NCI-H128 (cell line): ENCODE results near the gene GP1BB.
"Not testable (repeated sequence)": the region's sequence is repeated elsewhere in the genome, so short reads cannot be mapped to it uniquely, and the experiment has no call there.

Experiments
- DNase-seq: peaks from one replicate; lab custom pipeline; 2025; ENCODE audit not compliant: unreplicated experiment; lab: John Stamatoyannopoulos, UW

GP1BB gene

DNA sequence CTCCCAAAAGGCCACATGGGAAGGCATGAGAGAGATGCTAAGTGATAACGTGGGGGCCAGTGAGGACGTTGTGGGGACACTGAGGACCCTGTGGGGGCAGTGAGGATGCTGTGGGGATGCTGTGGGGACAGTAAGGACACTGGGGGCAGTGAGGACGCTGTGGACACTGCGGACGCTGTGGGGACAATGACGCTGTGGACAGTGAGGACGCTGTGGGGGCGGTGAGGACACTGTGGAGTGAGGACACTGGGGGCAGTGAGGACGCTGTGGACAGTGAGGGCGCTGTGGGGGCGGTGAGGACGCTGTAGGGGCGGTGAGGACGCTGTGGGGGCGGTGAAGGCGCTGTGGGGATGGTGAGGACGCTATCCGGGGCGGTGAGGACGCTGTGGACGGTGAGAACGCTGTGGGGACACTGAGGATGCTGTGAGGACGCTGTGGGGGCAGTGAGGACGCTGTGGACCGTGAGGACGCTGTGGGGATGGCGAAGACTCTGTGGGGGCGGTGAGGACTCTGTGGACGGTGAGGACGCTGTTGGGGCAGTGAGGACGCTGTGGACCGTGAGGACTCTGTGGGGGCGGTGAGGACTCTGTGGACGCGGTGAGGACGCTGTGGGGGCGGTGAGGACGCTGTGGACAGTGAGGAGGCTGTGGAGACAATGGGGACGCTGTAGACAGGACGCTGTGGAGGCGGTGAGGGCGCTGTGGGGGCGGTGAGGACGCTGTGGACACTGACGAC is 1.8 kb downstream of the GP1BB start:
- DNase-seq = no peak

DNA sequence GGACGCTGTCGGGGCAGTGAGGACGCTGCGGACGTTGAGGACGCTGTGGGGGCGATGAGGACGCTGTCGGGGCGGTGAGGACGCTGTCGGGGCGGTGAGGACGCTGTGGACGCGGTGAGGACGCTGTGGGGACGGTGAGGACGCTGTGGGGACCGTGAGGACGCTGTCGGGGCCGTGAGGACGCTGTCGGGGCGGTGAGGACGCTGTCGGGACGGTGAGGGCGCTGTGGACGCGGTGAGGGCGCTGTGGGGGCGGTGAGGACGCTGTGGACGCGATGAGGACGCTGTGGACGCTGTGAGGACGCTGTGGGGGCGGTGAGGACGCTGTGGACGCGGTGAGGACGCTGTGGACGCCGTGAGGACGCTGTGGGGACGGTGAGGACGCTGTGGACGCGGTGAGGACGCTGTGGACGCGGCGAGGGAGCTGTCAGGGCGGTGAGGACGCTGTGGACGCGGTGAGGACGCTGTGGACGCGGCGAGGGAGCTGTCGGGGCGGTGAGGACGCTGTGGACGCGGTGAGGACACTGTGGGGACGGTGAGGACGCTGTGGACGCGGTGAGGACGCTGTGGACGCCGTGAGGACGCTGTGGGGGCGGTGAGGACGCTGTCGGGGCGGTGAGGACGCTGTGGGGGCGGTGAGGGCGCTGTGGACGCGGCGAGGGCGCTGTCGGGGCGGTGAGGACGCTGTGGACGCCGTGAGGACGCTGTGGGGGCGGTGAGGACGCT is 2.9 kb downstream of the GP1BB start:
- not testable (repeated sequence) for DNase-seq

DNA sequence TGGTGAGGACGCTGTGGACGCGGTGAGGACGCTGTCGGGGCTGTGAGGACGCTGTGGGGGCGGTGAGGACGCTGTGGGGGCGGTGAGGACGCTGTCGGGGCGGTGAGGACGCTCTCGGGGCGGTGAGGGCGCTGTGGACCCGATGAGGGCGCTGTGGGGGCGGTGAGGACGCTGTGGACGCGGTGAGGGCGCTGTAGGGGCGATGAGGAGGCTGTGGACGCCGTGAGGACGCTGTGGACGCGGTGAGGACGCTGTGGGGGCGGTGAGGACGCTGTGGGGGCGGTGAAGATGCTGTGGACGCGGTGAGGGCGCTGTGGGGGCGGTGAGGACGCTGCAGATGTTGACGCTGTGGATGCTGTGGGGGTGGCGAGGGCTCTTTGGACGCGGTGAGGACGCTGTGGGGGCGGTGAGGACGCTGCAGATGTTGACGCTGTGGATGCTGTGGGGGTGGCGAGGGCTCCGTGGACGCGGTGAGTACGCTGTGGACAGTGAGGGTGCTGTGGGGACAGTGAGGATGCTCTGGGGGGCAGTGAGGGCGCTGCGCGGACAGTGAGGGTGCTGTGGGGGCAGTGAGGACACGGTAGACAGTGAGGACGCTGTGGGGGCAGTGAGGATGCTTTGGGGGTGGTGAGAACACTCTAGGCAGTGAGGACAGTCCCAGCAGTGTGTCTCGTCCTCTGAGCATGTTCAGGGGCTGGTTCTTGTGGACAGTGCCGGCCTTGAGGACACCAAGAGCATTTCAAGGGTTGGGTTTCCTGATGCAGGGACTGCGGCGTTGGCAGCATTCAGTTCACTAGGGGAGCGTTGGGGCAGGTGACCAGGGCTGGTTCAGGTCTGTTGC is 4.2 kb downstream of the GP1BB start:
- DNase-seq = no peak

GRCh38 chr22:19728271-19728670 is 4.9 kb downstream of the GP1BB start:
- DNase-seq = no peak

DNA sequence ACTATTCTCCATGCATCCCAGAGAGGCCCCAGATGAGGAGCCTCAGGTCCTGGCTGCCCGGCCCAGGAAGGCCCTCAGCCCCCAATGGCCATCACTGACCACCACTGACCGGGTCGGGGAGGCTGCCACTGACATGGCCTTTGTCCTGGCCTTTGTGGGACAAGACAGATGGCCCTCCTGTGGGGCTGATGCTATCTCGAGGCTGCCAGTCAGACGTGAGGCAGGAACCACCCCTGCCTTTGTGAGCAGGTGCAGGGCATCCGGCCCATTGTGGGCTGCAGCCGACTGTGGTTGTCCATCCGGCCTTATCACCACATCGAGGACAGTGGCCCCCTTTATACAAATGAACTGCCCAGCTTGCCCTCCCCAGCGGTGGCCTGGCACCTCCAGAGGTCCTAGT is 5.5 kb downstream of the GP1BB start:
- DNase-seq = no peak

DNA sequence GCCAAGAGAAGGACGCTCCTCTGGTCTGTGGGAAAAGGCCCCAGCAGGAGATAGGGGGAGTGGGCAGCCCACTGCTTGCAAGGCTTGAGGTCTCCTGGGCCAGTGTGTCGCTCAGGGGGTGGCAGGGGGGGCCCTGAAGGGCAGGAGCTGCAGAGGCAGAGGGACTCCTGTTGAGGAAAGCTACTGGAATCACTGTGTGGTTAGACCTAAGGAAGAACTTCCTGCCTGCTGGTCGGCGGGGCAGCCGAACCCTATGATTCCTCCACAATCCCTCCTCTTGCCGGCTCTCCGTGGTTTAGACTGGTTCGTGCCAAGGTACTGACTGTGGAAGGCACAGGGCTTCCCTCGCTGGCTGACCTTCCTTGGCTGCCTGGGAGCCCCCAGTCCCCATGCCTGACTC is 6.2 kb downstream of the GP1BB start:
- no peak for DNase-seq

- no peak for DNase-seq
Measured at GRCh38 chr22:19730198-19730597, 6.9 kb downstream of the GP1BB start.

- DNase-seq = peak; percentile 60
Measured at GRCh38 chr22:19730655-19731360, 7.5 kb downstream of the GP1BB start.

DNA sequence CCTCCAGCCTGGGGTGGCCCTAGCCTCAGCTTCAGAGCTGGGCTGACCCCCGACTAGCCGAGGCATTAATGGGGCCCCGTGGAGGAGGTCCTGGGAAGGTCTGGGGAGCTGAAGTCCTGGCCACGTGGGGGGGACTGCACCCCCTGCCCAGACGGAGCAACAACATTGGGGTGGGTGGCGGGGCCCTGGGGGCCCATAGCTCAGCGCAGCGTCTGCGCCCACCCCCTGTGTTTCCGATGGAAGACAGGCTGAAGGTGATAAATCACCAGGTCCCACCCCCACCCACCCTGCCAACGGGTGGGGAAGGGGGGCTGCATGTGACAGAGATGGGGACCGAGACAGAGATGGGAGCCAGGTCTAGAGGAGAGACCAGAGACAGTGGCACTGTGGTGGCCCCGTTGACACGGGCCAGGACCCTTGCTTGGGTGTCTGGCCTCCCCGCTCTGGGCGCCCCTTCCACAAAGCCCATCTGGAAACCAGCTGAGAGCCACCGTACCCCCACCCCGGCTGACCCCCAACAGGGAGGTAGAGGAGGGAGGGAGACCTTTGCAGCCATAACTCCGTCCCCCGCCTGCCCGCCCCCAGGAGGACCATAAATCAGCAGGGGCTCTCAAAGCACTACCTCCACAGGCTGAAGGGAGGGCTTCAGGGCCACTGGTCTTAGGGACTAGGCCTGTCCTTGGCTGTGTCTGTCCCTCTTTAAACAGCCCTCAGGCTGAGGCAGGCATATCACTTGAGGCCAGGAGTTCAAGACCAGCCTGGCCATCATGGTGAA is 8.2 kb downstream of the GP1BB start:
- DNase-seq = no peak

DNA sequence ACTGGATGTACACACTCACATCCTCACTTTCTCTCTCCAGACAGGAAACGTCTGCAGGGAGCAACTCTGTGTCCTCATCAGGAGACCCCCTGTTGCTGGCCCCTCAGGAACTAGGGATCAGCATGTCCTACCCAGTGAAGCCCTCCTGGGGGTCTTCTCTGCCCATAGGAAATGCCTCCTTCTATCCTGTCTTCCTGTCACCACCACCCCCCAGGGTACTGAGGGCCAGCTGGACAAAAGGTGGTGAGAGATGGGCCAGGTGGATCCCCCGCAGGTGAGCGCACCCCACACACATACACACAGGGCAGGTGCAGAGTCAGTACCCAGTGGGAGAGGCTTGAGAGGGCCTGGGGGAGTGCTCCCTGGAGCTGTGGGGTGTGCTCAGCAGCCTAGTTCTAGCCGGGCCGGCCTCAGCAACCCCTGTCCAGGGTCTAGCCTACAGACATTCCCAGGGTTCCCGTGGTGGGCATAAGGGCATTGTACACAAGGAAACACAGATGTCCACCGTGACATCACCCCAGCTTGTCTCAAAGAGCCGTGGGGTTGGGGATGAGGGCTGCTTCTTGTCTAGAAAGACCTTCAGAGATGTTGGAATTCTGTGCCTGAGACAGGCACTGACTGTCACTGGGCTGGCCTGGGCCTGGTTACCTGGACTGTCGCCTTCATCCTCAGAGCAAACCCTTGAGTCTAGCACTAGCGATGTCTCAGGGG is 9.2 kb downstream of the GP1BB start:
- DNase-seq = no peak

GRCh38 chr22:19733755-19734154 is 10.4 kb downstream of the GP1BB start:
- DNase-seq = no peak

- no peak for DNase-seq
Measured at GRCh38 chr22:19734163-19734562, 10.8 kb downstream of the GP1BB start.

DNA sequence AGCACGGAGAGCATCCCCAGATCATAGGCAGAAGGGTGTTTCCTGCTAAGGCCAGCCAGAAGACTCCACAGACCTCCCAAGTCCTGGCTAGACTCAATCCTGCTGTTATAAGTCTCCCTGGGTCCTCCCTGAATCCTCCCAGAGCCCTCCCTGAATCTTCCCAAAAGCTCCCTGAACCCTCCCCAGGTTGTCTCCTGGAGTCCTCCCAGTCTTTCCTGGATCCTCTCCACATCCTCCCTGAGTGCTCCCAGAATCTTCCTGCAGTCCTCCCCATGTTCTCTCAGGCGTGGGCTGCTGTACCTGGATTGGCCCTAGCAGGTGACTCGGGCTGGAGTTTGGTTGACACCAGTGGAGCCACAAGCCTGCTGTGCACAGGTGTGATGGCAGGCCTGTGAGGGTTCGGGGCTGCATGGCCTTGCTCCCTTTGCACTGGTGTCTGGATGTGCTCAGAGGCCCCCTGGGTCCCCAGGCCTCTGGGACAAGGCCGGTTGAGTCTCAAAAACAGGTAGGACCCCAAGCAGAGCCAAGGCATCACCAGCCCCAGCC is 11.6 kb downstream of the GP1BB start:
- DNase-seq = no peak

DNA sequence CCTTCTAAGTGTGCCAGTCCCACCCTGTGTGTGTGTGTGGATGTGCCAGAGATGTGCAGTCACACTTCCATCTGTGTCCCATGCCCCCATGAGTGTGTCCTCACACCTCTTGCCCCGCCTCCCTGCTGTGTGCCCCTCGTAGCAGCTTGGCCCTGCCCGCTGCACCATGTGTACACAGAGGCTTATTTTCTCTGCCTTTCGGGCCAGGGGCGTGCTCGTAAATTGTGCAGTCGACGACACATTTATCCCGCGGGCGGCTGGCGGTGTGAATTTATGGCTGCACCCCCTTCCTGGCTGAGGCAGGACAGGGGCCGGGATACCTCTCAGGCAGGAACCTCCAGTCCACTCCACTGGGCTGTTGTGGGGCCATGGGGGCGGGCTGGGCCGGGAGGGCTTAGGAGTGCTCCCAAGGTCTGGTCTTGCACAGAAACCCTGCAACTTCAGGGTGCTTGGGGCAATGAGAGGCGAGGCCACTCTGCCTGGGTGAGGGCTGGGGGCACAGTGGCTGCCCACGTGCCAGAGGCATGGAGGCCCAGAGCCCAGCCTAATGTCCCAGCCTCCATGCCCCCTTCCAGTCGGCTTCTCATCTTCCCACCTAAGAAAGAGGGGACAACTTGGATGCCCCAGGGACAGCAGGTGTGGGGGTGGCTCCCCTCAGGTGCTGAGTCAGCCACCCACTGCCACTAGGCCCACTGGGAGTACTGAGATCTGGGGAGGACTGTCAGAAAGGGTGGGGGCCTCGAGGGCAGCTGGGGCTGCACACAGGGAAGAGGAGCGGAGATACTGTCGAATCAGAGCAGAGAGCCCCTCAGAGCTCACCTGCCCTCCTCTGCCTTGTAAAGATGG is 12.5 kb downstream of the GP1BB start:
- DNase-seq = no peak

DNA sequence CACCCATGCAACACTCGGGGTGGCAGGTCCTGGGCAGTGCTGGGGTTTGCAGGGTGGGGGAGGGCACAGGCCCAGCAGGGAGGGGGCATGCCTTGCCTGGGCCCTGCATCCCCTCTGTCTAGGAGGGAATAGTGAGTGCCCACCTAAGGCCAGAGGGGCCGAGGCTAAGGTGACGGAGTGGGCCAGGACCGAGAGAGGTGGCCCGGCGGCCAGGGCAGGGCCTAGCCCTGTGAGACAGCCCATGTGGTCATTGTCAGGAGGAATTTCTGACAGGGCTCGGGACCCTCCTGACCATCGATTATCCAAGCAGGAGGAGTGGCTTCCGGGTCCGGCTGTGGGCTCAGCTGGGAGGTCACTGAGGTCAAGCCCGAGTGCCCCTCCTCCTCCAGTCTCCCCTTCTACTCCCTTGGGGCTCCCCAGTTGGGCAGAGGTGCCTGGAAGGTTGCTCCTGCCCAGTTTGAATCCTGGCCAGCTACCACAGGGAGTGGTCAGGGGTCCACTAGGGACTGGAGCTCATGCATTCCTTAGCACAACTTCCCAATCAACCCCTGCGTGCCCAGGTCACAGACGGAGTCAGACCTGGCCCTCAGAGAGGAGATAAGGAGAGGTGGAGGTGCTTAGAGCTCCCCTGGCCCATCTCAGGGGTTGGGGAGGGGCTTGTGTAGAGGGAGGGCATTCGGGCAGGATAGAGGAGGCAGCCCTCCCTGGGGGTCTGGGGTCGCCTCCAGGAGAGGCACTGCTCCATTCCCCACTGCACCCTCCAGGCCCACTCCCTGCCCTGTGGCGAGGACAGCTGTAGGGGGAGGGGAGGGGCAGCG is 14.7 kb downstream of the GP1BB start:
- DNase-seq = no peak

- DNase-seq = no peak
Measured at GRCh38 chr22:19738664-19739447, 15.5 kb downstream of the GP1BB start.

- DNase-seq = no peak
Measured at GRCh38 chr22:19739448-19739895, 16.1 kb downstream of the GP1BB start.
